Epithelial cell of esophagus (primary cell): ENCODE results near the gene NCK2.
A peak's percentile ranks its signal among the peaks of the same experiment; 100 is the strongest.

Experiments used
- DNase-seq: peaks from one replicate; pipeline ENCODE4 v3.0.0; 2010; ENCODE audit warnings: low read depth
- H3K4me3 ChIP-seq: 2 replicates; pipeline ENCODE4 v1.5.1; 2011; ENCODE audit warnings: mild to moderate bottlenecking, low read length, control low read depth
- CTCF ChIP-seq: IDR thresholded peaks from 2 replicates; pipeline ENCODE4 v1.5.1; 2011; ENCODE audit warnings: low read depth, mild to moderate bottlenecking, low read length, control low read depth, inconsistent platforms; ENCODE audit not compliant: insufficient read depth; ENCODE audit errors: missing control alignments

NCK2 gene

GRCh38 chr2:105928086-105928485 lies 183.4 kb downstream of the NCK2 start:
- DNase-seq = no peak
- H3K4me3 ChIP-seq = no peak overlapping the region
- TF ChIP-seq CTCF = no peak

- H3K4me3 ChIP-seq = no peak overlapping the region
- DNase-seq = no peak
- TF ChIP-seq CTCF = no peak
Observed at GRCh38 chr2:105928563-105928962, 183.9 kb downstream of the NCK2 start.

GRCh38 chr2:105929516-105929915 lies 184.8 kb downstream of the NCK2 start:
- peak; percentile 19 for DNase-seq
- H3K4me3 ChIP-seq = no peak overlapping the region
- no peak for TF ChIP-seq CTCF

- TF ChIP-seq CTCF = no peak
- no peak overlapping the region for H3K4me3 ChIP-seq
- DNase-seq = no peak
Observed at GRCh38 chr2:105932582-105932981, 187.9 kb downstream of the NCK2 start.

GRCh38 chr2:105933906-105934305 lies 189.2 kb downstream of the NCK2 start:
- TF ChIP-seq CTCF = no peak
- H3K4me3 ChIP-seq = no peak overlapping the region
- DNase-seq = peak; percentile 19

GRCh38 chr2:105934467-105934866 lies 189.8 kb downstream of the NCK2 start:
- DNase-seq = no peak
- TF ChIP-seq CTCF = no peak
- no peak overlapping the region for H3K4me3 ChIP-seq

GRCh38 chr2:105935063-105935462 lies 190.4 kb downstream of the NCK2 start:
- no peak overlapping the region for H3K4me3 ChIP-seq
- no peak for DNase-seq
- TF ChIP-seq CTCF = no peak
